GM10248 (cell line): Measurements from ENCODE around the gene MYH6.

Experiments used
- CTCF ChIA-PET: fragments of 300-600 bp; sonication (Branson Sonifier 250); formaldehyde crosslinking; extraction: SDS; loops from one replicate; lab custom pipeline; 2021; ENCODE audit warnings: antibody characterized with exemption; lab: Yijun Ruan, JAX
- POLR2A ChIA-PET: fragments of 350-650 bp; sonication (Branson Sonifier 250); formaldehyde crosslinking; extraction: SDS; loops from one replicate; lab custom pipeline; 2020; ENCODE audit warnings: antibody characterized with exemption; lab: Yijun Ruan, JAX
- DNase-seq: peaks from one replicate; pipeline ENCODE4 v3.0.0; 2012; ENCODE audit errors: extremely low spot score
- CTCF ChIP-seq: IDR thresholded peaks from 2 replicates; pipeline ENCODE4 v1.5.1; 2012; ENCODE audit warnings: mild to moderate bottlenecking, low read depth; ENCODE audit errors: extremely low read depth, missing control alignments, control extremely low read depth

Gene MYH6

GRCh38 chr14:23382731-23383440, 25.2 kb downstream of the MYH6 start:
- no peak for TF ChIP-seq CTCF
- no peak for DNase-seq
- POLR2A ChIA-PET = interaction anchor here (1.1 kb wide), 1 partner anchor 97 kb away, joined by 3 read pairs; the partner anchor contains the start of gene HOMEZ
- CTCF ChIA-PET = interaction anchor here (0.7 to 1.8 kb wide), 13 partner anchors 8 to 262 kb away, joined by 3 to 10 read pairs (median 4); partner anchors contain the start of gene IL25

GRCh38 chr14:23382276-23382675, 25.8 kb downstream of the MYH6 start:
- no peak for TF ChIP-seq CTCF
- ChIA-PET CTCF (interaction anchor here (0.7 to 3.5 kb wide), 11 partner anchors 8 to 261 kb away, joined by 3 to 34 read pairs (median 5); partner anchors contain the start of gene IL25), POLR2A (interaction anchor here (1.1 kb wide), 1 partner anchor 97 kb away, joined by 3 read pairs; the partner anchor contains the start of gene HOMEZ)
- DNase-seq = no peak

- ChIA-PET POLR2A (no interaction called here), CTCF (interaction anchor here (0.7 to 5.5 kb wide), 10 partner anchors 9 to 260 kb away, joined by 3 to 54 read pairs (median 6); partner anchors contain the start of gene IL25)
- no peak for TF ChIP-seq CTCF
- no peak for DNase-seq
These were observed 26.2 kb downstream of the MYH6 start for GRCh38 chr14:23381871-23382270.

- ChIA-PET CTCF (interaction anchor here (0.9 to 5.5 kb wide), 28 partner anchors 7 to 312 kb away, joined by 3 to 54 read pairs (median 8); partner anchors contain the start of genes IL25 and PABPN1), POLR2A (no interaction called here)
- DNase-seq = no peak
- TF ChIP-seq CTCF = no peak
These were observed 27.1 kb downstream of the MYH6 start for GRCh38 chr14:23380976-23381375.

GRCh38 chr14:23380197-23380914, 27.7 kb downstream of the MYH6 start:
- CTCF ChIA-PET = interaction anchor here (0.6 to 5.5 kb wide), 51 partner anchors 8 to 374 kb away, joined by 3 to 54 read pairs (median 5); partner anchors contain the start of genes DHRS2, IL25, PABPN1 and PPP1R3E
- POLR2A ChIA-PET = no interaction called here
- TF ChIP-seq CTCF = no peak

More at GRCh38 chr14:23380197-23380914, 27.7 kb downstream of the MYH6 start:
- no peak for DNase-seq
